H1 (cell line): ENCODE data around the gene SLC6A3. TPM values are rescaled to one million over a fixed set of nuclear protein-coding genes. Genes with fewer than 3 reads are reported as not detected.

Source experiments
- CTCF ChIA-PET: fragments of 300-600 bp; sonication (Branson Sonifier 250); formaldehyde crosslinking; loops from one replicate; lab custom pipeline; 2021; ENCODE audit not compliant: partially characterized antibody; lab: Charles Lee
- POLR2A ChIA-PET: fragments of 300-600 bp; sonication (Branson Sonifier 250); formaldehyde crosslinking; loops from one replicate; lab custom pipeline; 2021; ENCODE audit warnings: inconsistent platforms; ENCODE audit not compliant: partially characterized antibody; lab: Charles Lee
- DNase-seq, 2 experiments: peaks; one replicate each; pipeline versions ENCODE4 v3.0.0 to v3.0.0-alpha.2; 2010 to 2022; ENCODE audit warnings: low spot score in 2 of 2, low read depth in 1 of 2, mixed read lengths in 1 of 2
- FAIRE-seq: peaks from 2 replicates; lab custom pipeline; 2011; peaks lifted over from hg19 to GRCh38; lab: Jason Lieb, UNC
- H2AFZ ChIP-seq: 2 replicates; pipeline ENCODE4 v1.8.1; 2012; ENCODE audit warnings: low read length, inconsistent platforms
- H2AK5ac ChIP-seq: 2 replicates; pipeline ENCODE4 v1.6.1; 2013; ENCODE audit warnings: low read depth, low read length
- H2BK120ac ChIP-seq: replicated peaks from 2 replicates; pipeline ENCODE3; 2013; ENCODE audit warnings: low read depth, low read length, inconsistent platforms
- H2BK12ac ChIP-seq: 2 replicates; pipeline ENCODE4 v1.6.1; 2013; ENCODE audit warnings: low read depth, low read length
- H2BK15ac ChIP-seq: 2 replicates; pipeline ENCODE4 v1.6.1; 2013; ENCODE audit warnings: low read length
- H2BK20ac ChIP-seq: 2 replicates; pipeline ENCODE4 v1.6.1; 2013; ENCODE audit warnings: low read length
- H2BK5ac ChIP-seq: 2 replicates; pipeline ENCODE4 v1.6.1; 2013; ENCODE audit warnings: low read depth, low read length
- H3K14ac ChIP-seq: 2 replicates; pipeline ENCODE4 v1.6.1; 2013; ENCODE audit warnings: inconsistent platforms; ENCODE audit not compliant: insufficient read length
- H3K18ac ChIP-seq: 2 replicates; pipeline ENCODE4 v1.6.1; 2013; ENCODE audit warnings: low read length; ENCODE audit errors: extremely low read depth
- H3K23ac ChIP-seq: 2 replicates; pipeline ENCODE4 v1.6.1; 2013; ENCODE audit warnings: inconsistent platforms; ENCODE audit not compliant: insufficient read length
- H3K23me2 ChIP-seq: 2 replicates; pipeline ENCODE4 v1.6.1; 2013; ENCODE audit warnings: low read depth, low read length
- H3K27ac ChIP-seq: 2 replicates; pipeline ENCODE4 v1.6.1; 2011; ENCODE audit warnings: low read depth, low read length, inconsistent platforms
- H3K27me3 ChIP-seq, 4 experiments: replicated peaks in 1 of 4; 1 replicate in 1 of 4; 2 replicates in 3 of 4; pipeline versions ENCODE4 v1.6.1 to v1.8.1; 2011 to 2013; ENCODE audit warnings: low read length in 3 of 4, mild to moderate bottlenecking in 3 of 4, inconsistent platforms in 2 of 4, mixed read lengths in 2 of 4, moderate library complexity in 1 of 4; ENCODE audit not compliant: control insufficient read depth in 3 of 4, insufficient read depth in 3 of 4; ENCODE audit errors: extremely low read depth in 1 of 4
- H3K36me3 ChIP-seq, 4 experiments: 2 replicates each; pipeline versions ENCODE4 v1.6.1 to v1.8.1; 2011 to 2013; ENCODE audit warnings: mild to moderate bottlenecking in 4 of 4, low read length in 3 of 4, moderate library complexity in 2 of 4, control low read depth in 1 of 4, inconsistent platforms in 1 of 4; ENCODE audit not compliant: insufficient read depth in 4 of 4, control insufficient read depth in 2 of 4
- H3K4ac ChIP-seq: replicated peaks from 2 replicates; pipeline ENCODE3; 2013; ENCODE audit warnings: low read length, low read depth, mixed read lengths, inconsistent platforms; ENCODE audit not compliant: insufficient read length
- H3K4me1 ChIP-seq, 4 experiments: replicated peaks in 1 of 4; 1 replicate in 1 of 4; 2 replicates in 3 of 4; pipeline versions ENCODE4 v1.6.1 to v1.8.1; 2011 to 2013; ENCODE audit warnings: low read length in 3 of 4, inconsistent platforms in 2 of 4, mixed read lengths in 1 of 4; ENCODE audit not compliant: insufficient read depth in 4 of 4, control insufficient read depth in 3 of 4
- H3K4me2 ChIP-seq, 2 experiments: 2 replicates each; pipeline versions ENCODE4 v1.6.1 to v1.8.1; 2011 to 2013; ENCODE audit warnings: low read depth in 2 of 2, low read length in 2 of 2, control low read depth in 1 of 2, inconsistent platforms in 1 of 2, mild to moderate bottlenecking in 1 of 2; ENCODE audit not compliant: insufficient read depth in 1 of 2
- H3K4me3 ChIP-seq, 4 experiments: fragments of 200-600, 300-600 bp in 1 of 4; sonication (generic), shearing (Covaris generic), sonication (Bioruptor Twin) in 1 of 4; 2 replicates each; pipeline versions ENCODE4 v1.5.1 to v1.8.1; 2011 to 2016; ENCODE audit warnings: low read length in 4 of 4, low read depth in 3 of 4, control low read depth in 2 of 4, inconsistent platforms in 2 of 4, mild to moderate bottlenecking in 2 of 4, mixed read lengths in 1 of 4, moderate library complexity in 1 of 4; ENCODE audit not compliant: insufficient read depth in 2 of 4; ENCODE audit errors: extremely low read depth in 1 of 4
- H3K56ac ChIP-seq: replicated peaks from 2 replicates; pipeline ENCODE3; 2013; ENCODE audit warnings: low read depth, mild to moderate bottlenecking, mixed read lengths, low read length, inconsistent platforms; ENCODE audit not compliant: insufficient read length
- H3K79me1 ChIP-seq: 2 replicates; pipeline ENCODE4 v1.6.1; 2013; ENCODE audit warnings: low read depth, low read length, control low read depth
- H3K79me2 ChIP-seq, 2 experiments: 2 replicates each; pipeline versions ENCODE4 v1.6.1 to v1.8.1; 2012 to 2013; ENCODE audit warnings: low read length in 2 of 2, mild to moderate bottlenecking in 2 of 2, inconsistent platforms in 1 of 2; ENCODE audit not compliant: insufficient read depth in 2 of 2, control insufficient read depth in 1 of 2
- H3K9ac ChIP-seq, 4 experiments: replicated peaks in 1 of 4; 1 replicate in 1 of 4; 2 replicates in 3 of 4; pipeline versions ENCODE4 v1.6.1 to v1.8.1; 2011 to 2013; ENCODE audit warnings: low read depth in 3 of 4, low read length in 3 of 4, control low read depth in 2 of 4, mild to moderate bottlenecking in 2 of 4, moderate library complexity in 2 of 4, inconsistent platforms in 1 of 4; ENCODE audit errors: extremely low read depth in 1 of 4
- H3K9me3 ChIP-seq, 2 experiments: 2 replicates each; pipeline versions ENCODE4 v1.6.1 to v1.8.1; 2012 to 2013; ENCODE audit warnings: mild to moderate bottlenecking in 2 of 2, moderate library complexity in 2 of 2, control low read depth in 1 of 2, inconsistent platforms in 1 of 2, low read depth in 1 of 2, low read length in 1 of 2, mixed read lengths in 1 of 2; ENCODE audit not compliant: insufficient read depth in 2 of 2
- H4K20me1 ChIP-seq, 2 experiments: replicated peaks in 1 of 2; 2 replicates each; pipeline versions ENCODE3 to v1.8.1; 2011 to 2013; ENCODE audit warnings: inconsistent platforms in 2 of 2, low read length in 2 of 2, mild to moderate bottlenecking in 1 of 2; ENCODE audit not compliant: insufficient read depth in 2 of 2, control insufficient read depth in 1 of 2
- H4K5ac ChIP-seq: 2 replicates; pipeline ENCODE4 v1.6.1; 2013; ENCODE audit warnings: low read length, low read depth, mixed read lengths, inconsistent platforms; ENCODE audit not compliant: insufficient read length
- H4K8ac ChIP-seq: 2 replicates; pipeline ENCODE4 v1.8.0; 2013; ENCODE audit warnings: mild to moderate bottlenecking, moderate library complexity, low read length, inconsistent platforms; ENCODE audit not compliant: insufficient read depth; ENCODE audit errors: extremely low read depth
- H4K91ac ChIP-seq: replicated peaks from 2 replicates; pipeline ENCODE3; 2013; ENCODE audit warnings: low read length, mixed read lengths, inconsistent platforms; ENCODE audit not compliant: insufficient read length
- BACH1 ChIP-seq: IDR thresholded peaks from 2 replicates; pipeline ENCODE4 v1.6.1; 2012; ENCODE audit warnings: low read length, improper control_type of control experiment
- E2F6 ChIP-seq: IDR thresholded peaks from 2 replicates; pipeline ENCODE4 v1.6.1; 2012; ENCODE audit warnings: inconsistent platforms
- EZH2 ChIP-seq: fragments of 200-600 bp; sonication (generic); IDR thresholded peaks from 2 replicates; pipeline ENCODE4 v1.7.1; 2012; ENCODE audit warnings: low read depth, mild to moderate bottlenecking, moderate library complexity, low read length, inconsistent platforms; ENCODE audit not compliant: severe bottlenecking
- HDAC2 ChIP-seq, 2 experiments: fragments of 300-600 bp in 1 of 2; sonication (generic) in 1 of 2; IDR thresholded peaks; 2 replicates each; pipeline ENCODE4 v1.6.1; 2011 to 2012; ENCODE audit warnings: low read depth in 2 of 2, low read length in 2 of 2, mild to moderate bottlenecking in 2 of 2, moderate library complexity in 2 of 2, borderline replicate concordance in 1 of 2, inconsistent platforms in 1 of 2
- PHF8 ChIP-seq: fragments of 200-600 bp; sonication (generic); conservative IDR thresholded peaks from 2 replicates; pipeline ENCODE4 v1.7.1; 2012; ENCODE audit warnings: low read depth, mild to moderate bottlenecking, inconsistent platforms, low read length, moderate library complexity
- POLR2AphosphoS5 ChIP-seq: IDR thresholded peaks from 2 replicates; pipeline ENCODE4 v1.6.1; 2011; ENCODE audit warnings: low read depth, low read length
- RBBP5 ChIP-seq: IDR thresholded peaks from 2 replicates; pipeline ENCODE4 v1.7.1; 2012; ENCODE audit warnings: low read depth, mild to moderate bottlenecking, inconsistent platforms, low read length, moderate library complexity, borderline replicate concordance
- SIRT6 ChIP-seq: IDR thresholded peaks from one replicate; pipeline ENCODE4 v1.7.1; 2012; ENCODE audit warnings: low read length, inconsistent platforms
- ZNF274 ChIP-seq: IDR thresholded peaks from 2 replicates; pipeline ENCODE4 v1.7.0; 2012; ENCODE audit warnings: low read length, borderline replicate concordance; ENCODE audit errors: extremely low read depth
- whole genome bisulfite sequencing, 2 experiments: shearing (Covaris generic) in 1 of 2; methylation state at CpG; one replicate each; pipeline versions ENCODE4 v1.1.6 to v1.1.7; 2013 to 2015; ENCODE audit warnings: low lambda C conversion rate in 2 of 2, mixed read lengths in 2 of 2, inconsistent platforms in 1 of 2, low coverage in 1 of 2, missing lambda C conversion rate in 1 of 2; ENCODE audit not compliant: insufficient replicate concordance in 2 of 2, insufficient coverage in 1 of 2, insufficient read length in 1 of 2; ENCODE audit errors: extremely low coverage in 1 of 2, missing lambda C conversion rate in 1 of 2; 5-methylcytosine and 5-hydroxymethylcytosine counted together
- polyA plus RNA-seq, 7 experiments: library from polyadenylated mRNA; depleted of rRNA in 3 of 7; stranded (reverse) in 5 of 7; unstranded in 2 of 7; fragments of >200 nt in 5 of 7; fragments of 200-250 nt in 2 of 7; gene quantifications; 1 replicate in 5 of 7; 2 replicates in 1 of 7; 4 replicates in 1 of 7; pipeline versions ENCODE4 v1.2.1 to v1.2.3, GENCODE V29; 2011 to 2013; ENCODE audit warnings: missing spikeins in 2 of 7, mixed read lengths in 2 of 7
- total RNA-seq: library from RNA; stranded (reverse); fragmentation: NEBNext Ultra II Directional; extraction: Animal tissue kit (Norgen Biotek cat#: 25700); gene quantifications from 2 replicates; pipeline ENCODE4 v1.2.1, GENCODE V29; 2021

Gene SLC6A3
- total and polyA plus RNA-seq, 2 of the 8 experiments (the other 6 are each of a cell fraction or from before 2014, with no cell fraction given), result 0.48 to 0.91 TPM

GRCh38 chr5:1391691-1392090 is 53.5 kb downstream of the SLC6A3 start:
- Histone ChIP-seq H3K4me2 (no peak overlapping the region), H3K27ac (no peak overlapping the region), H3K23me2 (peaks cover 9% of the 10 kb centered on the region; the same call in 1 of the 2 replicates), H2BK15ac (no peak overlapping the region), H3K9ac (no peak overlapping the region), H2BK5ac (no peak overlapping the region), H3K23ac (no peak overlapping the region), H3K79me1 (no peaks in the 10 kb centered on the region), H3K27me3 (peaks cover 6 to 22% (median 15%) of the 10 kb centered on the region in 4 experiments), H4K8ac (no peak overlapping the region; the same call in 1 of the 2 replicates), H3K79me2 (no peaks in the 10 kb centered on the region), H4K20me1 (peaks cover 5 to 7% of the 10 kb centered on the region in 2 experiments), H2AFZ (no peak overlapping the region), H3K14ac (no peak overlapping the region), H3K4me3 (no peak overlapping the region), H3K18ac (no peak overlapping the region), H2AK5ac (no peak overlapping the region), H3K36me3 (no peaks in the 10 kb centered on the region), H3K4me1 (peaks cover 0 to 5% (median under 1%) of the 10 kb centered on the region in 4 experiments; a peak in 5 of 7 replicates), H3K4ac (no peak overlapping the region), H3K56ac (no peak overlapping the region), H2BK120ac (no peak overlapping the region), H2BK12ac (no peak overlapping the region), H2BK20ac (no peak overlapping the region), H4K91ac (no peak overlapping the region), H3K9me3 (no peaks in the 10 kb centered on the region), H4K5ac (no peak overlapping the region)
- DNase-seq, result no peak
- CTCF ChIA-PET, result interaction anchor here (0.8 kb wide), 1 partner anchor 12 kb away, joined by 3 read pairs; no protein-coding TSS in a partner anchor
- no peak for FAIRE-seq
- POLR2A ChIA-PET, result no interaction called here
- WGBS, 2 experiments, result 85% methylated on average over 11 of the region's 11 CpGs; no CpG with 5 or more reads in 1 of the 2 experiments
- no peak for TF ChIP-seq RBBP5
- TF ChIP-seq POLR2AphosphoS5, result no peak
- TF ChIP-seq SIRT6, result no peak
- no peak for TF ChIP-seq HDAC2 (IDR thresholded peaks at IDR 0.05; ENCODE audit: borderline replicate concordance in 1 of 2, low read depth in 2 of 2, low read length in 2 of 2)
- TF ChIP-seq PHF8, result no peak
- TF ChIP-seq BACH1, result no peak
- no peak for TF ChIP-seq E2F6
- TF ChIP-seq ZNF274, result no peak
- TF ChIP-seq EZH2, result no peak
